Esophagus muscularis mucosa (tissue), 4 donors: ENCODE measurements around the gene PRICKLE3. TPM values are rescaled to one million over a fixed set of nuclear protein-coding genes. Genes with fewer than 3 reads are reported as not detected.

ENCODE experiments used
- DNase-seq: peaks from one replicate; pipeline ENCODE4 v3.0.0-alpha.2; 2017; ENCODE audit errors: extremely low spot score
- H3K27ac ChIP-seq, 4 donors: fragments of 200-600 bp; sonication (generic); replicated peaks in 1 of 4; 1 replicate in 3 of 4; 2 replicates in 1 of 4; pipeline ENCODE4 v1.5.1; 2016 to 2019; ENCODE audit warnings: mild to moderate bottlenecking in 1 of 4
- H3K27me3 ChIP-seq, 4 donors: fragments of 200-600 bp; sonication (generic); one replicate each; pipeline versions ENCODE4 v1.5.1 to v1.6.0; 2016 to 2019
- H3K36me3 ChIP-seq, 4 donors: fragments of 200-600 bp; sonication (generic); one replicate each; pipeline ENCODE4 v1.5.1; 2016 to 2019
- H3K4me1 ChIP-seq, 4 donors: fragments of 200-600 bp; sonication (generic); one replicate each; pipeline ENCODE4 v1.5.1; 2016 to 2019
- H3K4me3 ChIP-seq, 4 donors: fragments of 200-600 bp; sonication (generic); 1 replicate in 2 of 4; 2 replicates in 2 of 4; pipeline ENCODE4 v1.5.1; 2016 to 2019; ENCODE audit warnings: mild to moderate bottlenecking in 4 of 4, moderate library complexity in 1 of 4
- H3K9me3 ChIP-seq, 4 donors: fragments of 200-600 bp; sonication (generic); 1 replicate in 3 of 4; 2 replicates in 1 of 4; pipeline ENCODE4 v1.5.1; 2016 to 2019
- CTCF ChIP-seq, 3 experiments: fragments of 200-600 bp in 2 of 3; fragments of 450-650 bp in 1 of 3; sonication (generic) in 2 of 3; IDR thresholded peaks; one replicate each; pipeline ENCODE4 v1.5.1; 2017 to 2019; ENCODE audit warnings: antibody characterized with exemption in 3 of 3, mild to moderate bottlenecking in 2 of 3, moderate library complexity in 1 of 3
- EP300 ChIP-seq: sonication (generic); formaldehyde crosslinking; IDR thresholded peaks from one replicate; pipeline ENCODE4 v1.6.1; 2017; ENCODE audit warnings: antibody characterized with exemption
- POLR2A ChIP-seq: fragments of 450-650 bp; IDR thresholded peaks from one replicate; pipeline ENCODE4 v1.6.1; 2017; ENCODE audit warnings: antibody characterized with exemption, moderate library complexity, mild to moderate bottlenecking, low read depth
- POLR2AphosphoS5 ChIP-seq, 2 donors: sonication (generic); formaldehyde crosslinking; IDR thresholded peaks; one replicate each; pipeline ENCODE4 v1.6.1; 2017; ENCODE audit warnings: antibody characterized with exemption in 2 of 2
- WGBS: methylation state at CpG from one replicate; pipeline ENCODE4 v1.1.5; 2018; 5-methylcytosine and 5-hydroxymethylcytosine counted together
- intact Hi-C: fragments of 100-400 bp; cut with DNase I; formaldehyde crosslinking; loops from one replicate; pipeline ENCODE4 v1.15.1; 2023
- total RNA-seq, 4 donors: library from RNA; depleted of rRNA; stranded (reverse); fragments of >200 nt; gene quantifications; one replicate each; pipeline versions ENCODE4 v1.1.0 to v1.2.1, GENCODE V29; 2016

PRICKLE3 gene
- total RNA-seq, 4 donors from 2014 or later = 7.6 to 16.2 (median 12.3) TPM

GRCh38 chrX:49165901-49166881, 20.0 kb downstream of the PRICKLE3 start:
- intact Hi-C loops = loop anchor here (10.0 kb wide), 1 partner anchor 1511 kb away; the partner anchor contains the start of genes ELK1 and UXT
- H3K27me3 ChIP-seq = no peaks in the 10 kb centered on the region
- H3K27ac ChIP-seq = peak overlapping the region; percentile 86 to 91 (median 90)
- DNase-seq = peak; percentile 93
- no peaks in the 10 kb centered on the region for H3K36me3 ChIP-seq
- peak overlapping the region; percentile 47 to 60 (median 52) for H3K4me3 ChIP-seq
- 38% methylated on average over 27 of the region's 61 CpGs for WGBS
- H3K9me3 ChIP-seq = no peaks in the 10 kb centered on the region
- H3K4me1 ChIP-seq = peaks cover 3 to 49% (median 31%) of the 10 kb centered on the region in 4 donors
- TF ChIP-seq POLR2A (peak; percentile 19), POLR2AphosphoS5 (IDR thresholded peaks at IDR 0.05) (peak; percentile 51 to 58), EP300 (no peak), CTCF (IDR thresholded peaks at IDR 0.05) (peak in 2 of 3 experiments; percentile 21 to 33)

- WGBS = 83% methylated on average over 16 of the region's 31 CpGs
- Histone ChIP-seq H3K4me1 (peaks cover 3 to 45% (median 29%) of the 10 kb centered on the region in 4 donors), H3K4me3 (no peak overlapping the region), H3K27me3 (no peaks in the 10 kb centered on the region), H3K9me3 (no peaks in the 10 kb centered on the region), H3K36me3 (no peaks in the 10 kb centered on the region), H3K27ac (peak overlapping the region; percentile 86 to 91 (median 90))
- intact Hi-C loops = loop anchor here (10.0 kb wide), 1 partner anchor 1510 kb away; the partner anchor contains the start of genes ELK1 and UXT
- TF ChIP-seq CTCF (IDR thresholded peaks at IDR 0.05) = no peak
- DNase-seq = no peak
These were observed 21.4 kb downstream of the PRICKLE3 start for GRCh38 chrX:49164589-49165360.

GRCh38 chrX:49163555-49164419, 22.4 kb downstream of the PRICKLE3 start:
- Histone ChIP-seq H3K27ac (peak overlapping the region; percentile 86 to 91 (median 90)), H3K4me1 (peaks cover 3 to 45% (median 29%) of the 10 kb centered on the region in 4 donors), H3K27me3 (no peaks in the 10 kb centered on the region), H3K9me3 (no peaks in the 10 kb centered on the region), H3K36me3 (no peaks in the 10 kb centered on the region), H3K4me3 (peak overlapping the region; percentile 46 to 57 (median 50))
- intact Hi-C loops = loop anchor here (10.0 kb wide), 1 partner anchor 1509 kb away; the partner anchor contains the start of genes ELK1 and UXT
- peak; percentile 95 for DNase-seq
- TF ChIP-seq EP300 (no peak), CTCF (IDR thresholded peaks at IDR 0.05) (peak; percentile 77 to 85 (median 79)), POLR2A (no peak), POLR2AphosphoS5 (IDR thresholded peaks at IDR 0.05) (peak; percentile 67 to 76)
- WGBS = 51% methylated on average over 31 of the region's 69 CpGs

- DNase-seq = no peak
- TF ChIP-seq POLR2AphosphoS5 (IDR thresholded peaks at IDR 0.05) (no peak), POLR2A (no peak), EP300 (no peak), CTCF (IDR thresholded peaks at IDR 0.05) (no peak)
- Histone ChIP-seq H3K4me3 (peak within 1 kb of the TSS; percentile 46 to 57 (median 50)), H3K27me3 (no peaks in the 10 kb centered on the region), H3K9me3 (no peaks in the 10 kb centered on the region), H3K27ac (peak within 1 kb of the TSS; percentile 86 to 91 (median 90)), H3K36me3 (no peaks in the 10 kb centered on the region), H3K4me1 (peaks cover 0 to 34% (median 22%) of the 10 kb centered on the region in 4 donors)
- no CpG with 5 or more reads among the region's 28 CpGs for WGBS
- intact Hi-C loops = loop anchor here (10.0 kb wide), 1 partner anchor 1508 kb away; the partner anchor contains the start of genes ELK1 and UXT
These were observed 23.6 kb downstream of the PRICKLE3 start, which contains the start of gene MAGIX for GRCh38 chrX:49162620-49163019. Gene MAGIX, plus strand, starts transcription at chrX:49162758. Its CDS starts 132 bp downstream, at chrX:49162890.
